ENCODE measurements around the gene DSC3. TPM values are rescaled to one million over a fixed set of nuclear protein-coding genes. Genes with fewer than 3 reads are reported as not detected.
"Not testable (repeated sequence)": the region's sequence is repeated elsewhere in the genome, so short reads cannot be mapped to it uniquely, and the experiment has no call there.

DSC3 gene
- total RNA-seq, 1 experiment from 2014 or later, result not detected

GRCh38 chr18:31041271-31042083, 1.1 kb downstream of the DSC3 start:
- no peak for DNase-seq (ENCODE audit: low read depth)

GRCh38 chr18:31040686-31041270, 1.8 kb downstream of the DSC3 start:
- no peak for DNase-seq (ENCODE audit: low read depth)

GRCh38 chr18:31039426-31039825, 3.1 kb downstream of the DSC3 start:
- DNase-seq (ENCODE audit: low read depth), result no peak

- not testable (repeated sequence) for DNase-seq (ENCODE audit: low read depth)
Measured at GRCh38 chr18:31037686-31038085, 4.9 kb downstream of the DSC3 start.

- no peak for DNase-seq (ENCODE audit: low read depth)
Measured at GRCh38 chr18:31034541-31034940, 8.0 kb downstream of the DSC3 start.

GRCh38 chr18:31030574-31031278, 11.8 kb downstream of the DSC3 start:
- no peak for DNase-seq (ENCODE audit: low read depth)

- no peak for DNase-seq (ENCODE audit: low read depth)
Measured at GRCh38 chr18:31015715-31016434, 26.7 kb downstream of the DSC3 start.

GRCh38 chr18:31011455-31011854, 31.1 kb downstream of the DSC3 start:
- not testable (repeated sequence) for DNase-seq (ENCODE audit: low read depth)

GRCh38 chr18:31010601-31011000, 31.9 kb downstream of the DSC3 start:
- no peak for DNase-seq (ENCODE audit: low read depth)

GRCh38 chr18:30999887-31000628, 42.5 kb downstream of the DSC3 start:
- DNase-seq (ENCODE audit: low read depth), result no peak

GRCh38 chr18:30999186-30999585, 43.4 kb downstream of the DSC3 start:
- DNase-seq (ENCODE audit: low read depth), result no peak

- DNase-seq (ENCODE audit: low read depth), result no peak
Measured at GRCh38 chr18:30997223-30997622, 45.3 kb downstream of the DSC3 start.

GRCh38 chr18:30992231-30992630, 50.3 kb downstream of the DSC3 start:
- no peak for DNase-seq (ENCODE audit: low read depth)

GRCh38 chr18:30991397-30991796, 51.1 kb downstream of the DSC3 start:
- no peak for DNase-seq (ENCODE audit: low read depth)

- no peak for DNase-seq (ENCODE audit: low read depth)
Measured at GRCh38 chr18:30989141-30989540, 53.4 kb downstream of the DSC3 start.

GRCh38 chr18:30988440-30988839, 54.1 kb downstream of the DSC3 start:
- DNase-seq (ENCODE audit: low read depth), result no peak

GRCh38 chr18:30987467-30988241, 54.9 kb downstream of the DSC3 start:
- DNase-seq (ENCODE audit: low read depth), result no peak

- DNase-seq (ENCODE audit: low read depth), result no peak
Measured at GRCh38 chr18:30985753-30986152, 56.8 kb downstream of the DSC3 start.

- no peak for DNase-seq (ENCODE audit: low read depth)
Measured at GRCh38 chr18:30982285-30982992, 60.1 kb downstream of the DSC3 start.

- not testable (repeated sequence) for DNase-seq (ENCODE audit: low read depth)
Measured at GRCh38 chr18:30978091-30978490, 64.5 kb downstream of the DSC3 start.
